Suprapubic skin (tissue), 4 donors: ENCODE measurements around the gene TFG.

Experiments
- EP300 ChIP-seq: sonication (generic); formaldehyde crosslinking; IDR thresholded peaks from one replicate; pipeline ENCODE4 v1.6.1; 2017; ENCODE audit warnings: antibody characterized with exemption
- POLR2A ChIP-seq, 2 donors: fragments of 450-650 bp; IDR thresholded peaks; one replicate each; pipeline ENCODE4 v1.6.1; 2017; ENCODE audit warnings: antibody characterized with exemption in 2 of 2, mild to moderate bottlenecking in 2 of 2, moderate library complexity in 2 of 2
- POLR2AphosphoS5 ChIP-seq, 3 donors: sonication (generic); formaldehyde crosslinking; IDR thresholded peaks; one replicate each; pipeline ENCODE4 v1.6.1; 2017; ENCODE audit warnings: antibody characterized with exemption in 3 of 3
- TF ChIP-seq, protein P1 (sequence below), 2 donors: fragments of 200-600 bp in 1 of 2; fragments of 450-650 bp in 1 of 2; sonication (generic) in 1 of 2; IDR thresholded peaks; one replicate each; pipeline ENCODE4 v1.5.1; 2016 to 2019; ENCODE audit warnings: antibody characterized with exemption in 2 of 2, mild to moderate bottlenecking in 1 of 2, moderate library complexity in 1 of 2

DNA sequence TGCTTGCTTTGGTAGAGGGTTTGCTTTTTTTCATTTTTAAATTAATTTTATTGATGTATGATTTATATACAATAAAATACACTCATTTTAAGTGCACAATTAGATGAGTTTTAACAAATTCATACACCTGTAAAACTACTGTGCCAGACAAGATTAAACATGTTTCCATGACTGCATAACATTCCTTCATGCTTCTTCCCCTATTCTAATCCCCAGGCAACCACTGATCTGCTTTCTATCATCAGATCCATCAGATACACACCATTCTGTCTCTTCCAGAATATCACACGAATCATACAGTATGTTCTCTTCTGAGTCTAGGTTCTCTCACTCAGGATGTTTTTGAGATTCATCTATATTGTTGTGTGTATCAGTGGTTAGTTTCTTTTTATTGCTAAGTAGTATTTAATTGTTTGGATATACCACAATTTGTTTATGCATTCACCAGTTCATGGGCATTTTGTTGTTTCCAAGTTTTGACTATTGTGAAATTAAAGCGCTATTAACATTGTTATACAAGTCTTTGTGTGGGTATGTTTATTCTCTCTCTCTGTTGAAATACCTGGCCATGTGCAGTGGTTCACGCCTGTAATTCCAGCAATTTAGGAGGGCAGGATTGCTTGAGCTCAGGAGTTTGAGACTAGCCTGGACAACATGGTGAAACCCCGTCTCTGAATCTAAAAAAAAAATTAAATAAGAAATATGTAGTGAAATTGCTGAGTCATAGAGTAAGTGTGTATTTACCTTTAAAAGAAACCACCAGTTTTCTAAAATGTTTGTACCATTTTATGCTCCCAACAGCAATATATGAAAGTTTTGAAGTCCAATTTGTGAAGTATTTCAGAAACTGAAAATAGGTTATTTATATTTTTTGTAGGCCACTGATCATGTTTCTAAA lies 7.0 kb upstream of the TFG start:
- TF ChIP-seq, protein P1, sequence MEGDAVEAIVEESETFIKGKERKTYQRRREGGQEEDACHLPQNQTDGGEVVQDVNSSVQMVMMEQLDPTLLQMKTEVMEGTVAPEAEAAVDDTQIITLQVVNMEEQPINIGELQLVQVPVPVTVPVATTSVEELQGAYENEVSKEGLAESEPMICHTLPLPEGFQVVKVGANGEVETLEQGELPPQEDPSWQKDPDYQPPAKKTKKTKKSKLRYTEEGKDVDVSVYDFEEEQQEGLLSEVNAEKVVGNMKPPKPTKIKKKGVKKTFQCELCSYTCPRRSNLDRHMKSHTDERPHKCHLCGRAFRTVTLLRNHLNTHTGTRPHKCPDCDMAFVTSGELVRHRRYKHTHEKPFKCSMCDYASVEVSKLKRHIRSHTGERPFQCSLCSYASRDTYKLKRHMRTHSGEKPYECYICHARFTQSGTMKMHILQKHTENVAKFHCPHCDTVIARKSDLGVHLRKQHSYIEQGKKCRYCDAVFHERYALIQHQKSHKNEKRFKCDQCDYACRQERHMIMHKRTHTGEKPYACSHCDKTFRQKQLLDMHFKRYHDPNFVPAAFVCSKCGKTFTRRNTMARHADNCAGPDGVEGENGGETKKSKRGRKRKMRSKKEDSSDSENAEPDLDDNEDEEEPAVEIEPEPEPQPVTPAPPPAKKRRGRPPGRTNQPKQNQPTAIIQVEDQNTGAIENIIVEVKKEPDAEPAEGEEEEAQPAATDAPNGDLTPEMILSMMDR (IDR thresholded peaks at IDR 0.05): no peak
- TF ChIP-seq POLR2AphosphoS5 (IDR thresholded peaks at IDR 0.05): no peak
- no peak for TF ChIP-seq EP300
- no peak for TF ChIP-seq POLR2A (IDR thresholded peaks at IDR 0.05)
